GM10847 (cell line): Measurements from ENCODE around the gene KRTAP12-2.

Source experiments
- POLR2A ChIP-seq: IDR thresholded peaks from 2 replicates; pipeline ENCODE4 v1.6.1; 2011; ENCODE audit not compliant: insufficient read length; ENCODE audit errors: extremely low read depth

The KRTAP12-2 gene

GRCh38 chr21:44670642-44671432 lies 4.1 kb upstream of the KRTAP12-2 start:
- TF ChIP-seq POLR2A, result no peak

GRCh38 chr21:44667612-44668011 lies 885 bp upstream of the KRTAP12-2 start:
- TF ChIP-seq POLR2A, result no peak

- no peak for TF ChIP-seq POLR2A
Measured at GRCh38 chr21:44664691-44665090, 2.0 kb downstream of the KRTAP12-2 start.

GRCh38 chr21:44658913-44659595 lies 7.7 kb downstream of the KRTAP12-2 start:
- no peak for TF ChIP-seq POLR2A

- TF ChIP-seq POLR2A, result no peak
Measured at GRCh38 chr21:44658541-44658910, 8.2 kb downstream of the KRTAP12-2 start.

GRCh38 chr21:44657635-44658540 lies 8.8 kb downstream of the KRTAP12-2 start, which contains the start of gene KRTAP12-3:
Gene KRTAP12-3, plus strand, starts transcription at chr21:44657932. Its CDS starts 48 bp downstream, at chr21:44657980.
- TF ChIP-seq POLR2A, result no peak

GRCh38 chr21:44656868-44657267 lies 9.9 kb downstream of the KRTAP12-2 start:
- no peak for TF ChIP-seq POLR2A

- TF ChIP-seq POLR2A, result no peak
Measured at GRCh38 chr21:44654576-44655175, 12.1 kb downstream of the KRTAP12-2 start, which contains the start of gene KRTAP12-4. Gene KRTAP12-4, minus strand, starts transcription at chr21:44654659. Its CDS starts 45 bp downstream, at chr21:44654614.

- no peak for TF ChIP-seq POLR2A
Measured at GRCh38 chr21:44653656-44654575, 12.8 kb downstream of the KRTAP12-2 start.

GRCh38 chr21:44653123-44653522 lies 13.6 kb downstream of the KRTAP12-2 start:
- TF ChIP-seq POLR2A, result no peak

- no peak for TF ChIP-seq POLR2A
Measured at GRCh38 chr21:44650973-44651675, 15.6 kb downstream of the KRTAP12-2 start.

- no peak for TF ChIP-seq POLR2A
Measured at GRCh38 chr21:44650265-44650972, 16.3 kb downstream of the KRTAP12-2 start.
